Activated CD4-positive, alpha-beta T cell treated with anti-CD3 and anti-CD28 coated beads, Interleukin-2, amount 50 U/mL, for 4 hours (primary cell): ENCODE data around the gene HSPB9.
A peak's percentile ranks its signal among the peaks of the same experiment; 100 is the strongest.

Experiments
- DNase-seq, 2 experiments: peaks; one replicate each; pipeline ENCODE4 v3.0.0-alpha.2; 2020

Gene HSPB9

GRCh38 chr17:42101513-42102292 is 20.9 kb upstream of the HSPB9 start:
- peak; percentile 46 to 49 for DNase-seq

DNA sequence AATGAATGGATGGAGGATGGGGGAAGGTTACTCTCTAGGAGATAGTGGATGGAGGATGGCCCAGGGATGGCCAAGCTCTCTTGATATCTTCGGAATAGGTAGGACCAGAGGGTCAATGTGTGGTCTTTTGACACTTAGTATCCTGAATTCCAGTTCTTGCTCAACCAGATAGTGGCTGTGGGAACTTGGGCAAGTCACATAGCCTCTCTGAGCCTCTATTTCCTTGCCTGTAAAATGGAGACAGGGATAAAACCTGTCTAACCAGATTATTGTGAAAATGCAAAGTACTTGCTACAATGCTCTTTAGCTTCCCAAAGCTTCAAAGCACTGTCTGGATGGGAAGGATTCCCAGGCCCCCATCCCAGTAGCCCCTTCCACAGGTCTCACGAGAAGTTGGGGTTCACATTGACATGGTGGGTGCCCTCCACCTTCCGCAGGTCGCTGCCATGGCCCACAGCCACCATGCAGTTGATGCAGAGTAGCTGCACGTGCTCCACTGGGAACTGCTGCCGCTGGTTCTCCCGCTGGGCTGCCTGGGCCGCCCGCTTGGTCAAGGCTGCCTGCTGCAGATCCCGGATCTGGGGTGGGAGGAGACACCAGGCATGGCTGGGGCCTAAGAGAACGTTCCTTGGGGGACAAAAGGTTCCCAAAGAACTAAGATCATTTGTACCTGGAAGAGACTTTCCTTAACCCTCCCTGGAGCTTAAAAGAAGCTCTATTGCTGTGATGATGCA is 19.2 kb upstream of the HSPB9 start:
- DNase-seq, result no peak

GRCh38 chr17:42104264-42104663 is 18.3 kb upstream of the HSPB9 start:
- no peak for DNase-seq

DNA sequence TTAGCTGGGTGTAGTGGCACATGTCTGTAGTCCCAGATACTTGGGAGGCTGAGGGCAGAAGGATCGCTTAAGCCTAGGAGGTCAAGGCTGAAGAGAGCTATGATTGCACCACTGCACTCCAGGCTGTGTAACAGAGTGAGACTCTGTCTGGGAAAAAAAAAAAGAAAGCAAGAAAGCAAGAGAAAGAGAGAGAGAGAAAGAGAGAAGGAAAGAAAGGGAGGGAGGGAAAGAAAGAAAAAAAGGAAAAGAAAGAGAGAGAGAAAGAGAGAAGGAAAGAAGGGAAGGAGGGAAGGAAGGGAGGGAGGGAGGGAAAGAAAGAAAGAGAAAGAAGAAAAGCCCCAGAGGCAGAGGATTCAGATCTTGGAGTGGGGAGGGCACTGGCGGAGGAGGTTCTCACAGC is 16.6 kb upstream of the HSPB9 start:
- no peak for DNase-seq

- DNase-seq, result no peak
Measured at GRCh38 chr17:42107124-42107523, 15.5 kb upstream of the HSPB9 start.

- DNase-seq, result peak; percentile 85 to 90
Measured at GRCh38 chr17:42107597-42108576, 14.7 kb upstream of the HSPB9 start.

- DNase-seq, result no peak
Measured at GRCh38 chr17:42109086-42109485, 13.5 kb upstream of the HSPB9 start.

GRCh38 chr17:42110301-42111264 is 12.0 kb upstream of the HSPB9 start:
- DNase-seq, result no peak

GRCh38 chr17:42111265-42111636 is 11.4 kb upstream of the HSPB9 start:
- no peak for DNase-seq

DNA sequence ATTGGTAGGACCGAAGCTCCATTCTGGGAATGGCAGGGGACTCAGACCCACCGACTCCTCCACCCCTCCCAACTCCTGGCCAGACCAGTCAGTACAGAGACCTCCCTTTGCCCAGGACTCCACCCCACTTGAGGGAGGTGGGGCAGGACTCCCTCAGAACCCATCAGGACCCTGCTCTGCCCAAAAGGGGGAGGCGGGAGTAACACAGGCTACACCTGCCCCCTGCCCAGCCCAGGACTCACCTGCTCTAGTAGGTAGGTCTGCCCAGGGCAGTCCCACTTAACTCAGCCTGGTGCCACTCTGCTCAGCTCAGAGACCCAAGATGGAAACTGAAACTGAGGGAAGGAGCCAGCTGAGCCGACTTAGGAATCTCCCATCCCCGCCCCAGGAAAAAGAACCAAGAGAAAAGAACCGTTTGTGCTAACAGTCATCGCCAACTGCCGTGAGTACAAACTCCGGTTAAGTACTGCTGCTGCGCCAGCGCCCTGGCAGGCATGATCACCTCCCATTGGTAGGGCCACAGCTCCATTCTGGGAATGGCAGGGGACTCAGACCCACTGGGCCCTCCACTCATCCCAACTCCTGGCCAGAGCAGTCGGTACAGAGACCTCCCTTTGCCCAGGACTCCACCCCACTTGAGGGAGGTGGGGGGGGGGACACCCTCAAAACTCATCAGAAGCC is 10.6 kb upstream of the HSPB9 start:
- DNase-seq, result no peak

GRCh38 chr17:42112552-42113176 is 9.9 kb upstream of the HSPB9 start, which contains the start of gene DHX58:
Gene DHX58, minus strand, starts transcription at chr17:42112714. Its CDS starts 822 bp downstream, at chr17:42111892.
- DNase-seq, result peak; percentile 73 to 75

- DNase-seq, result no peak
Measured at GRCh38 chr17:42113293-42114069, 9.1 kb upstream of the HSPB9 start.

DNA sequence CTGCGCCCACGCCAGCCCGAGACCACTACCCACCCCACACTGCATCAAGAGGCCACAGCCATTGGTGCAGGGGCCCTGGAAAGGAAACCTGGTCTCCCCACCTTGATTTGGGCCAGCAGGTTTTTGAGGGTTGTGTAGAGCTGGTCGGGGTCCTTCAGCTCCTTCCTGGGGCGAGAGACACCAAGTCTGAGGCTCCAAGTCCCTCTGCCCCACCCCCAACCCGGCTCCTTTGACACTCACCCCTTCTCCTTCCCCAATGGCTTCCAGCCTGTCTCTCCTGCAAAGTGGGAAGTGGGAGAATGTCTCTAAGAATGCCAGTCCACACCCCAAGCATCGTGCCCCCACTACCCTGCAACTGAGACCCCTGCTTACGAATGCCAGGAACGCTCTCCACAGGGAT is 8.5 kb upstream of the HSPB9 start:
- DNase-seq, result no peak

- peak; percentile 80 to 87 for DNase-seq
Measured at GRCh38 chr17:42116705-42117396, 5.8 kb upstream of the HSPB9 start.

DNA sequence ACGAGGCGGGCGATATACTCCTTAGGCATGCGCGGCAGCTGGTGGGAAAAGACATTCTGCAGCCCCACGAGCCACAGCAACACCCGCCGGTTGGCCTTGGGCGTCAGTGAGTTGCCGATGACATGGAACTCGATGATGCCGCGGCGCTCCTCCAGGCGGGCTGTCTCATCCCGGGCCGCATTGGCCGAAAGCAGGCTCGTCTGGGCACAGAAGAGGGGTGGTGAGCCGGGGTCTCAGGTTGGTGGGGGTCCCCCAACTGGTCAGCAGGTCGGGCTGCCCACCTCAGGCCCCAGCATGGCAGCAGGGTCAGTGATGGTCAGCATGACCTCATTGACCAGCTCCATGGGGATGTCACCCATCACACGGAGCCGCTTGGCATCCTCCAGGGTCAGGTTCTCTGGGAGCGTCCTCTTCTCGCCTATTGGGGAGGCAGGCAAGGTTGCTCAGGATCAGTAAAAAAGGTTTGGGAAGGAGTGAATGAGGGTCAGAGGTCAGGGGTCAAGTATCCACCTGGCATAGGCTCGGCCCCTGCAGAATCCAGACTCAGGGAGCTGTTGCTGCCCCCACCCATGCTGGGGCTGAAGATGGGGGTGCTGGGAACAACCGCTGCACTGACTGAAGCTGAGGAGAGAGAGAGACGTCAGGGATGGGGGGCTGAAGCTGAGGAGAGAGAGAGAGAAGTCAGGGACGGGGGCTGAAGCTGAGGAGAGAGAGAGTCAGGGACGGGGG is 5.0 kb upstream of the HSPB9 start:
- DNase-seq, result no peak

GRCh38 chr17:42118126-42118510 is 4.5 kb upstream of the HSPB9 start:
- DNase-seq, result no peak

GRCh38 chr17:42118545-42118944 is 4.1 kb upstream of the HSPB9 start:
- DNase-seq, result peak; percentile 40 to 45

- DNase-seq, result no peak
Measured at GRCh38 chr17:42119301-42119700, 3.3 kb upstream of the HSPB9 start.
